ENCODE measurements around the gene CLIP2. TPM values are rescaled to one million over a fixed set of nuclear protein-coding genes. Genes with fewer than 3 reads are reported as not detected.
A peak's percentile ranks its signal among the peaks of the same experiment; 100 is the strongest.
"Not testable (repeated sequence)": the region's sequence is repeated elsewhere in the genome, so short reads cannot be mapped to it uniquely, and the experiment has no call there.

CLIP2 gene
- total RNA-seq, 1 experiment from 2014 or later, result 26.2 TPM

GRCh38 chr7:74246497-74246896, 42.7 kb upstream of the CLIP2 start:
- Histone ChIP-seq H3F3A (ENCODE audit: low read length, unreplicated experiment) (no peaks in the 10 kb centered on the region), H3K36me3 (ENCODE audit: low read depth, low read length) (peaks cover 29% of the 10 kb centered on the region), H3K79me2 (ENCODE audit: low read length) (no peaks in the 10 kb centered on the region), H3K9me3 (ENCODE audit: low read length) (no peaks in the 10 kb centered on the region), H3K9me2 (replicated peaks; ENCODE audit: low read length) (no peaks in the 10 kb centered on the region), H3K9ac (ENCODE audit: low read length) (no peak overlapping the region), H3K4me3 (ENCODE audit: low read length) (no peak overlapping the region), H2AFZ (ENCODE audit: low read length) (no peak overlapping the region), H3K27ac (ENCODE audit: low read length) (no peak overlapping the region), H4K20me1 (ENCODE audit: low read length) (no peaks in the 10 kb centered on the region), H3K4me2 (ENCODE audit: low read length) (no peak overlapping the region), H3K27me3 (ENCODE audit: low read length) (no peaks in the 10 kb centered on the region), H3K4me1 (ENCODE audit: insufficient read depth, low read length) (no peaks in the 10 kb centered on the region)
- DNase-seq (no peak), ATAC-seq (no peak)
- no TSS peak for BruUV-seq (replicated peaks)
- intact Hi-C loops (cut with micrococcal nuclease), result no loop called here
- POLR2A ChIA-PET (ENCODE audit: unreplicated experiment), result no interaction called here
- TF ChIP-seq CTCF (conservative IDR thresholded peaks at IDR 0.05; ENCODE audit: low read depth, low read length) (no peak), EZH2phosphoT487 (IDR thresholded peaks at IDR 0.05; ENCODE audit: borderline replicate concordance, low read length) (no peak), EZH2 (IDR thresholded peaks at IDR 0.05; ENCODE audit: low read length, unreplicated experiment) (no peak)
- CTCF ChIA-PET, result interaction anchor here (0.6 kb wide), 1 partner anchor 33 kb away, joined by 3 read pairs; no protein-coding TSS in a partner anchor

DNA sequence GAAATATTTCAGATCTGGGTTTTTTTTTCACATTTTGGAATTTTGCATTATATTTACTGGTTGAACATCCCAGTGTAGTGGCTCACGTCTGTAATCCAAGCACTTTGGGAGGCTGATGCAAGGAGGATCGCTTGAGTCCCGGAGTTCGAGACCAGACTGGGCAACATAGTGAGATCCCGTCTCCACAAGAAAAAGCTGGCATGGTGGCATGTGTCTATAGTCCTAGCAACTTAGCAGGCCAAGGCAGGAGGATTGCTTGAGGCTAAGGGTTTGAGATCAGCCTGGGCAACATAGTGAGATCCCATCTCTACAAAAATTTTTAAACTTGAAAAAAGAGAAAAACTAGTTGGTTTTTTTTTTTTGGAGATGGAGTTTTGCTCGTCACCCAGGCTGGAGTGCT, 41.1 kb upstream of the CLIP2 start:
- BruUV-seq (replicated peaks), result no TSS peak
- POLR2A ChIA-PET (ENCODE audit: unreplicated experiment), result no interaction called here

DNA sequence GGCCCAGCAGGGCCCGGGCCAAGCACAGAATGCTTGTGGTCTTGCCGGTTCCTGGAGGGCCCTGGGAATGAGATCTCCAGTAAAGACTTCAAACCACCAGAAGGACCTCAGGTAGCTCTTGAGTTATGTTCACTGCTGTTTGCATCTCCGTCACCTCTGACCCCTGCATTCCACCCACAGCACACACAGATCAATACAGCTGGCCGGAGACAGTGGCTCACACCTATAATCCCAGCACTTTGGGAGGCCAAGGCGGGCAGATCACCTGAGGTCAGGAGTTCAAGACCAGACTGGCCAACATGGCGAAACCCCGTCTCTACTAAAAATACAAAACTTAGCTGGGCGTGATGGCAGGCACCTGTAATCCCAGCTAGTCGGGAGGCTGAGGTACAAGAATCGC, 40.1 kb upstream of the CLIP2 start:
- H3F3A ChIP-seq (ENCODE audit: low read length, unreplicated experiment); H3K9me2 ChIP-seq (replicated peaks; ENCODE audit: low read length); POLR2A ChIA-PET (ENCODE audit: unreplicated experiment); CTCF ChIA-PET; DNase-seq; H3K9ac ChIP-seq (ENCODE audit: low read length); ATAC-seq; H3K27me3 ChIP-seq (ENCODE audit: low read length); H4K20me1 ChIP-seq (ENCODE audit: low read length); H3K9me3 ChIP-seq (ENCODE audit: low read length); H2AFZ ChIP-seq (ENCODE audit: low read length); H3K4me1 ChIP-seq (ENCODE audit: insufficient read depth, low read length); intact Hi-C loops (cut with micrococcal nuclease); H3K4me2 ChIP-seq (ENCODE audit: low read length); H3K4me3 ChIP-seq (ENCODE audit: low read length); H3K27ac ChIP-seq (ENCODE audit: low read length): not testable (repeated sequence)
- TSS peak; percentile 16 for BruUV-seq (replicated peaks)
- Histone ChIP-seq H3K36me3 (ENCODE audit: low read depth, low read length) (peaks cover 25% of the 10 kb centered on the region), H3K79me2 (ENCODE audit: low read length) (peaks cover 19% of the 10 kb centered on the region)

More for the DNA sequence above, 41.1 kb upstream of the CLIP2 start:
- H3K4me1 ChIP-seq (ENCODE audit: insufficient read depth, low read length), result peaks cover 2% of the 10 kb centered on the region; the same call in 1 of the 2 replicates
- peaks cover 29% of the 10 kb centered on the region for H3K36me3 ChIP-seq (ENCODE audit: low read depth, low read length)
- H3K79me2 ChIP-seq (ENCODE audit: low read length), result peaks cover 10% of the 10 kb centered on the region
- CTCF ChIA-PET, result no interaction called here
- H3K9ac ChIP-seq (ENCODE audit: low read length), result no peak overlapping the region
- no peak for TF ChIP-seq EZH2phosphoT487 (IDR thresholded peaks at IDR 0.05; ENCODE audit: borderline replicate concordance, low read length)
- no peak for TF ChIP-seq EZH2 (IDR thresholded peaks at IDR 0.05; ENCODE audit: low read length, unreplicated experiment)
- TF ChIP-seq CTCF (conservative IDR thresholded peaks at IDR 0.05; ENCODE audit: low read depth, low read length), result no peak
- DNase-seq (no peak), ATAC-seq (no peak)
- no peaks in the 10 kb centered on the region for H3K9me2 ChIP-seq (replicated peaks; ENCODE audit: low read length)
- no peak overlapping the region for H2AFZ ChIP-seq (ENCODE audit: low read length)
- H3F3A ChIP-seq (ENCODE audit: low read length, unreplicated experiment), result no peaks in the 10 kb centered on the region
- no peaks in the 10 kb centered on the region for H3K27me3 ChIP-seq (ENCODE audit: low read length)
- H3K27ac ChIP-seq (ENCODE audit: low read length), result no peak overlapping the region
- no peaks in the 10 kb centered on the region for H4K20me1 ChIP-seq (ENCODE audit: low read length)
- H3K4me2 ChIP-seq (ENCODE audit: low read length), result no peak overlapping the region
- H3K9me3 ChIP-seq (ENCODE audit: low read length), result no peaks in the 10 kb centered on the region
- no peak overlapping the region for H3K4me3 ChIP-seq (ENCODE audit: low read length)
- intact Hi-C loops (cut with micrococcal nuclease), result no loop called here

Measured in PC-3 (cell line).